ENCODE data around the gene RNF39. TPM values are rescaled to one million over a fixed set of nuclear protein-coding genes. Genes with fewer than 3 reads are reported as not detected.

RNF39 gene
- total RNA-seq, 1 experiment from 2014 or later, result 0.23 TPM

DNA sequence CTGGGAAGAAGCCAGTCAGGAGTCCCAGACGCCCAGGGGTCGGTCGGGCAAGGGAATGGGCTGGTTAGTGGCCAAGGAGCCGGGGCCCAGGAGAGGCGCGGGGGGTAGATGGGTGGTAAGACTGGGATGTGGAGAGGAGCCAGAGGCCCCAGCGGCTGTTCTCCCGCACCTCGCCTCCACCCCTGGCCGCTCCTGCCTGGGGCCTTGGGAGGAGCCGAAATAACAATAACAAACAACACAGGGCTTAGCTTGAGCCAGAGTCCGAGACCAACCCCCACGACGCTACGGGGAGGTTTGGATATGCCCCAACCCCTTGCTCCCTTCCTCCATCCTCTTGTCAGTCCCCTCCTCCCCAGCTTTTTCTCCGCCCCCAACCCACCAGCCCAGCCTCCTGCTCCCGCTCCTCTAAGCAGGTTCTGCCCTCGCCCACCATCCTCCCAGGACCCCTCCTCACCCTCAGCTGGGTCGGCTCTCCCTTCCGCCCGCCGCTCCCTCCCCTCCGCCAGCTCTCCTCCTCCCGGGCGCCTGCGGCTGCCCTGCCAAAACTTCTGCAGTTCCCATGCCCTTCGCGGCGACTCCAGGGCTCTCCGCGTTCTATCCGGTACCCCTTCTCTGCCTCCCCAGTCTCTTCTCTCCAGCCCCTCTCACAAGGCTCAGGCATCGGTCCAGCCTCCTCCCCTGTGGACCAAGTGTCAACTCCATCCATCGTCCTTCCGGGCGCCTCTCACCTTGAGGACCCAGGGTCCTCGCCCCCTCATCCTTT, 1.1 kb downstream of the RNF39 start:
- no TSS peak for BruUV-seq (replicated peaks)

DNA sequence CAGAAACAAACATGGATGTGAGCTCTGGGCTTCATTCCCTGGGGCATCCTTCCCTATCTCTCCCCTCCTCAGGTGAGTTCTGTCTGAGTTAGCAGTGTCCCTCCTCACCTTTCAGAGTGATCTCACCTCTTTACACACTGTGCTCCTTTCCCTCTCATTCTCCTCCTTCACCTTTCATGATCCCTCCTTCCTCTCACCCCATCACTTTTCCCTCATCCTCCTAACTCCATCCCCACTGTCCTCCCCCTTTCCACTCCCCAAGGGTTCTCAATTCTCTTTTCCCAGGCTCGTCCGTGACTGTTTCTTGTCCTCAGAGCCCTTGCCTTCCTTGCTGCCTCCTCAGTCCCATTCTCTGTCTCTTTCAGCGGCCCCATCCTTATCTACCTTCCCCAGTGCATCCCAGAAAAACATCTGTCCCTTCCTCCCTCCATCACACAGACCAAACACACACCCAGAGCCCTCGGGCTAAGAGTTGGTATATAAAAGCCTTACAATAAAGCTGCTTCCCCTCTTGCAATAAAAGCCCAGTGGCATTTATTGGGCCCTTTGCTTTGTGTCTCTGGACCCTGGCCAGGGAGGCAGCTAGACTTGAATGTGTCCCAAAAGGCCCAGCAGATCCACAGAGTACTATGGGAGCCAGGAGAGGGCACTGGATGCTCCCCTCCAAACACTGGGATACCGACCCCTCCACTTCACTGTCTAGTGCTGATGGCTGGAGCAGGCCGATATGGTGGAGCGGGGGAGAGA, 1.9 kb downstream of the RNF39 start:
- H3K9me3 Mint-ChIP-seq (ENCODE audit: unreplicated experiment), result no peaks in the 10 kb centered on the region
- ChIA-PET CTCF (no interaction called here), POLR2A (interaction anchor here (1.4 kb wide), 1 partner anchor 12 kb away, joined by 3 read pairs; the partner anchor contains the start of gene POLR1H)
- H3K27me3 ChIP-seq (replicated peaks; ENCODE audit: control insufficient read depth, insufficient read depth, low read length), result no peaks in the 10 kb centered on the region
- TF ChIP-seq, protein P1, sequence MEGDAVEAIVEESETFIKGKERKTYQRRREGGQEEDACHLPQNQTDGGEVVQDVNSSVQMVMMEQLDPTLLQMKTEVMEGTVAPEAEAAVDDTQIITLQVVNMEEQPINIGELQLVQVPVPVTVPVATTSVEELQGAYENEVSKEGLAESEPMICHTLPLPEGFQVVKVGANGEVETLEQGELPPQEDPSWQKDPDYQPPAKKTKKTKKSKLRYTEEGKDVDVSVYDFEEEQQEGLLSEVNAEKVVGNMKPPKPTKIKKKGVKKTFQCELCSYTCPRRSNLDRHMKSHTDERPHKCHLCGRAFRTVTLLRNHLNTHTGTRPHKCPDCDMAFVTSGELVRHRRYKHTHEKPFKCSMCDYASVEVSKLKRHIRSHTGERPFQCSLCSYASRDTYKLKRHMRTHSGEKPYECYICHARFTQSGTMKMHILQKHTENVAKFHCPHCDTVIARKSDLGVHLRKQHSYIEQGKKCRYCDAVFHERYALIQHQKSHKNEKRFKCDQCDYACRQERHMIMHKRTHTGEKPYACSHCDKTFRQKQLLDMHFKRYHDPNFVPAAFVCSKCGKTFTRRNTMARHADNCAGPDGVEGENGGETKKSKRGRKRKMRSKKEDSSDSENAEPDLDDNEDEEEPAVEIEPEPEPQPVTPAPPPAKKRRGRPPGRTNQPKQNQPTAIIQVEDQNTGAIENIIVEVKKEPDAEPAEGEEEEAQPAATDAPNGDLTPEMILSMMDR (IDR thresholded peaks at IDR 0.05; ENCODE audit: insufficient read depth in 1 of 2, low read depth in 1 of 2, low read length in 1 of 2, severe bottlenecking in 1 of 2, unreplicated experiment in 1 of 2), result no peak
- intact Hi-C loops (cut with micrococcal nuclease; ENCODE audit: unreplicated experiment), result loop anchor here (2.0 kb wide), 2 partner anchors 29 to 57 kb away; no protein-coding TSS in a partner anchor
- H3K27ac Mint-ChIP-seq (ENCODE audit: unreplicated experiment), result no peak overlapping the region
- DNase-seq, result no peak
- no peaks in the 10 kb centered on the region for H3K9me3 ChIP-seq
- H3K27me3 Mint-ChIP-seq (ENCODE audit: insufficient read depth, unreplicated experiment), result peaks cover 11% of the 10 kb centered on the region
- no TSS peak for BruUV-seq (replicated peaks)
- H3K36me3 ChIP-seq (ENCODE audit: control insufficient read depth, insufficient read depth, low read length), result no peaks in the 10 kb centered on the region; the same call in 1 of the 2 replicates
- H3K4me3 Mint-ChIP-seq (ENCODE audit: unreplicated experiment), result peak overlapping the region; percentile 13
- no peak overlapping the region for H3K4me3 ChIP-seq (ENCODE audit: low read depth, low read length)
- peaks cover 12% of the 10 kb centered on the region for H3K4me1 Mint-ChIP-seq (ENCODE audit: low read depth, unreplicated experiment)
- peaks cover 6% of the 10 kb centered on the region for H3K36me3 Mint-ChIP-seq (ENCODE audit: insufficient read depth, unreplicated experiment)
- peaks cover 8% of the 10 kb centered on the region for H3K4me1 ChIP-seq

More for the DNA sequence above, 1.1 kb downstream of the RNF39 start:
- Mint-ChIP-seq H3K27me3 (ENCODE audit: insufficient read depth, unreplicated experiment) (peaks cover 11% of the 10 kb centered on the region), H3K9me3 (ENCODE audit: unreplicated experiment) (no peaks in the 10 kb centered on the region), H3K27ac (ENCODE audit: unreplicated experiment) (no peak overlapping the region), H3K36me3 (ENCODE audit: insufficient read depth, unreplicated experiment) (peaks cover 6% of the 10 kb centered on the region), H3K4me1 (ENCODE audit: low read depth, unreplicated experiment) (peaks cover 12% of the 10 kb centered on the region), H3K4me3 (ENCODE audit: unreplicated experiment) (peak overlapping the region; percentile 80)
- H3K9me3 ChIP-seq, result no peaks in the 10 kb centered on the region
- peaks cover 8% of the 10 kb centered on the region for H3K4me1 ChIP-seq
- no peak for DNase-seq
- no peaks in the 10 kb centered on the region for H3K36me3 ChIP-seq (ENCODE audit: control insufficient read depth, insufficient read depth, low read length)
- CTCF ChIA-PET, result interaction anchor here (1.0 to 1.5 kb wide), 2 partner anchors 14 to 28 kb away, joined by 3 to 4 read pairs; partner anchors contain the start of gene POLR1H
- intact Hi-C loops (cut with micrococcal nuclease; ENCODE audit: unreplicated experiment), result loop anchor here (2.0 kb wide), 2 partner anchors 28 to 56 kb away; no protein-coding TSS in a partner anchor
- TF ChIP-seq, protein P1 (IDR thresholded peaks at IDR 0.05; ENCODE audit: insufficient read depth in 1 of 2, low read depth in 1 of 2, low read length in 1 of 2, severe bottlenecking in 1 of 2, unreplicated experiment in 1 of 2), result no peak
- H3K4me3 ChIP-seq (ENCODE audit: low read depth, low read length), result peak overlapping the region; percentile 51
- H3K27me3 ChIP-seq (replicated peaks; ENCODE audit: control insufficient read depth, insufficient read depth, low read length), result no peaks in the 10 kb centered on the region
- POLR2A ChIA-PET, result interaction anchor here (1.4 kb wide), 1 partner anchor 13 kb away, joined by 3 read pairs; the partner anchor contains the start of gene POLR1H

GRCh38 chr6:30071858-30072257, 3.7 kb downstream of the RNF39 start:
- DNase-seq, result no peak
- Histone ChIP-seq H3K9me3 (no peaks in the 10 kb centered on the region), H3K4me3 (ENCODE audit: low read depth, low read length) (no peak overlapping the region), H3K4me1 (peaks cover 12% of the 10 kb centered on the region), H3K36me3 (ENCODE audit: control insufficient read depth, insufficient read depth, low read length) (no peaks in the 10 kb centered on the region; the same call in 1 of the 2 replicates), H3K27me3 (replicated peaks; ENCODE audit: control insufficient read depth, insufficient read depth, low read length) (no peaks in the 10 kb centered on the region)
- Mint-ChIP-seq H3K9me3 (ENCODE audit: unreplicated experiment) (no peaks in the 10 kb centered on the region), H3K36me3 (ENCODE audit: insufficient read depth, unreplicated experiment) (peaks cover 12% of the 10 kb centered on the region), H3K27me3 (ENCODE audit: insufficient read depth, unreplicated experiment) (peaks cover 7% of the 10 kb centered on the region), H3K4me3 (ENCODE audit: unreplicated experiment) (no peak overlapping the region), H3K27ac (ENCODE audit: unreplicated experiment) (no peak overlapping the region), H3K4me1 (ENCODE audit: low read depth, unreplicated experiment) (peaks cover 24% of the 10 kb centered on the region)
- no TSS peak for BruUV-seq (replicated peaks)
- POLR2A ChIA-PET, result no interaction called here
- TF ChIP-seq, protein P1 (IDR thresholded peaks at IDR 0.05; ENCODE audit: insufficient read depth in 1 of 2, low read depth in 1 of 2, low read length in 1 of 2, severe bottlenecking in 1 of 2, unreplicated experiment in 1 of 2), result no peak
- CTCF ChIA-PET, result no interaction called here
- intact Hi-C loops (cut with micrococcal nuclease; ENCODE audit: unreplicated experiment), result no loop called here
